Epithelial cell of proximal tubule (primary cell): Measurements from ENCODE around the gene UBB. TPM values are rescaled to one million over a fixed set of nuclear protein-coding genes. Genes with fewer than 3 reads are reported as not detected.
"Not testable (repeated sequence)": the region's sequence is repeated elsewhere in the genome, so short reads cannot be mapped to it uniquely, and the experiment has no call there.

Source experiments
- DNase-seq: peaks from one replicate; pipeline ENCODE4 v3.0.0-alpha.2; 2011; ENCODE audit warnings: low read depth
- H3K4me3 ChIP-seq: 2 replicates; pipeline ENCODE4 v1.5.1; 2011; ENCODE audit warnings: low read depth, mild to moderate bottlenecking, low read length
- total RNA-seq: library from RNA; depleted of rRNA; stranded (reverse); fragments of >200 nt; gene quantifications from 2 replicates; pipeline ENCODE4 v1.2.3, GENCODE V29; 2015
- TF ChIP-seq, protein P1 (sequence below): conservative IDR thresholded peaks from 2 replicates; pipeline ENCODE4 v1.5.1; 2012; ENCODE audit warnings: low read depth, mild to moderate bottlenecking, low read length

Gene UBB
- total RNA-seq, 1 donor from 2014 or later = 1,348 TPM

- no peak overlapping the region for H3K4me3 ChIP-seq
- no peak for DNase-seq
- TF ChIP-seq, protein P1, sequence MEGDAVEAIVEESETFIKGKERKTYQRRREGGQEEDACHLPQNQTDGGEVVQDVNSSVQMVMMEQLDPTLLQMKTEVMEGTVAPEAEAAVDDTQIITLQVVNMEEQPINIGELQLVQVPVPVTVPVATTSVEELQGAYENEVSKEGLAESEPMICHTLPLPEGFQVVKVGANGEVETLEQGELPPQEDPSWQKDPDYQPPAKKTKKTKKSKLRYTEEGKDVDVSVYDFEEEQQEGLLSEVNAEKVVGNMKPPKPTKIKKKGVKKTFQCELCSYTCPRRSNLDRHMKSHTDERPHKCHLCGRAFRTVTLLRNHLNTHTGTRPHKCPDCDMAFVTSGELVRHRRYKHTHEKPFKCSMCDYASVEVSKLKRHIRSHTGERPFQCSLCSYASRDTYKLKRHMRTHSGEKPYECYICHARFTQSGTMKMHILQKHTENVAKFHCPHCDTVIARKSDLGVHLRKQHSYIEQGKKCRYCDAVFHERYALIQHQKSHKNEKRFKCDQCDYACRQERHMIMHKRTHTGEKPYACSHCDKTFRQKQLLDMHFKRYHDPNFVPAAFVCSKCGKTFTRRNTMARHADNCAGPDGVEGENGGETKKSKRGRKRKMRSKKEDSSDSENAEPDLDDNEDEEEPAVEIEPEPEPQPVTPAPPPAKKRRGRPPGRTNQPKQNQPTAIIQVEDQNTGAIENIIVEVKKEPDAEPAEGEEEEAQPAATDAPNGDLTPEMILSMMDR = no peak
These were observed 2.9 kb downstream of the UBB start for GRCh38 chr17:16383772-16384287.

GRCh38 chr17:16384557-16384956, 3.7 kb downstream of the UBB start:
- no peak for DNase-seq
- TF ChIP-seq, protein P1 = no peak
- H3K4me3 ChIP-seq = no peak overlapping the region

DNA sequence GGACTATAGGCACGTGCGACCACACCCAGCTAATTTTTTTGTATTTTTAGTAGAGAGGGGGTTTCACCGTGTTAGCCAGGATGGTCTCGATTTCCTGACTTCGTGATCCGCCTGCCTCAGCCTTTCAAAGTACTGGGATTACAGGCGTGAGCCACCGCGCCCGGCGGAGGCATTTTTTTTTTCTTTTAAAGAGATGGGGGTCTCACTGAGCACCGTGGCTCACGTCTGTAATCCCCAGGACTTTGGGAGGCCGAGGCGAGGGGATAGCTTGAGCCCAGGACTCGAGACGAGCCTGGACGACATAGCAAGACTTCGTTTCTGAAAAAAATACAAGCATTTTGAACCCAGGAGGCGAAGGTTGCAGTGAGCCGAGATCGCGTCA, 5.2 kb downstream of the UBB start:
- peak overlapping the region; percentile 36 for H3K4me3 ChIP-seq

GRCh38 chr17:16391451-16391850, 10.6 kb downstream of the UBB start:
- TF ChIP-seq, protein P1 = no peak
- no peak for DNase-seq
- H3K4me3 ChIP-seq = no peak overlapping the region

More for the DNA sequence above, 5.2 kb downstream of the UBB start:
- DNase-seq = not testable (repeated sequence)

- DNase-seq, H3K4me3 ChIP-seq: not testable (repeated sequence)
These were observed 11.6 kb downstream of the UBB start for GRCh38 chr17:16392491-16392890.

GRCh38 chr17:16395887-16396286, 15.0 kb downstream of the UBB start:
- DNase-seq, H3K4me3 ChIP-seq: not testable (repeated sequence)

DNA sequence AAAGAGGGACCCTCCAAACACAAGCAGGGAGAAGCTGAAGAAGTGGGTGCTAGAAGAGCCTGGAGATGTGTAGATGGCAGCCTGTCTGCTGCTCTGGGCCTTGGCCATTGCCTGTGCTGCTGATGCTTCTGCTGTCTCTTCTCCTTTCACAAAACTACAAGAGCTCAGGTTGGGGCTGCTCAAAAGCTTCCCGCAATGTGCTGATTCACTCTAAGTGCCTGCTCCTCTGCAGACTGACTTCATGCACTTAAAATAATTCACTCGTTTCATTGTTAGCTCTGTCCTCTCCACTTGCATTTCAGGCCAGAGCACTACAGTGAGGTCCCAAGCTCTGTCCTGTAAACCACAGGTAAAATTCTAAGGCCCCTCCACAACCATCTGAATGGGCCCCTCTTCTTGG, 15.8 kb downstream of the UBB start:
- not testable (repeated sequence) for H3K4me3 ChIP-seq, DNase-seq

DNA sequence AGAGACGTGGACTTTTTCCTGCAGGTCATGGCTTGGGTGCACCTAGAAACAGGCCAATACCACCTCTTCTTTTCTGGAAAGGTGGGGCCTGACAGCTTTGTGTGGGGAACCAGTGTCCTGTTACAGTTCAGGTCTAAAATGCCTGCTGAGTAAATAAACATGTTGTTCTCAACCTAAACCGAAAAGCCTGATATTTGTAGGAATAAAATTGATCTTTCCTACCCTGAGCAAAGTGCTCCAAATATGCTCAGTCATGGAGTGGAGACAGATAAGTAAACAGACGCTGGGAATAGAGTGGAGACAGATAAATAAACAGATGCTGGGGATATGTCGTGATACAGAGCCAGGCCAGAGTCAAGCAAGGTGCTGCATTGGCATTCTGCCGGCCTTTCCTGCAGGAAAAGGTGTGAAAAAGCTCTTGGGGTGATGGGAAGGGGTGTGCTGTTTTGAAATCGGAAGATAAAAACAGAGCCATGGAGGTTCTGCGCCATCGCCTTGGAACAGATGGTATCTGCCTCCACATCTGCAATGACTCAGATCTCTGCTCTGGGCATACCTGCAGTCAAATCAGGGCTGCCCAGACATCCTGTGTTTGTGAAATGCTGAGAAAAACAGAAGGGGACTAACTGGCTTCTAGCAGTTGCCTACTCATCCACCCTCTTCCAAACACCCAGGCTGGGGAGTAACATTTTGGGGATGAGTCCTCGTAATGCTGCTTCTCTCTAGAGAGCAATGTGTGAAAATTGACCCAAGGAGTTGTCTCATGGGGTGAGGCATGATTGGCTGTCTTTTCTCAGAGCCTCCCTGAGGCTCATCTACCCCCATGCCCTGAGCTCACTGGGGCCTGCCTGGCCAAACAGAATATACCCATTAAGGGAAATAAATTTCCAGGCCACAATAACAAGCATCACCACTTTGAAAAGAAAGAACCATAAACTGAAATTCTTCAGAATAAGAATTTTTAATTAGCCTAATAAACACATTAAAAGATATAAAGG, 17.7 kb downstream of the UBB start:
- H3K4me3 ChIP-seq = no peak overlapping the region
- TF ChIP-seq, protein P1 = no peak
- no peak for DNase-seq

- DNase-seq, H3K4me3 ChIP-seq: not testable (repeated sequence)
These were observed 23.0 kb downstream of the UBB start for GRCh38 chr17:16403847-16404246.
